ENCODE measurements around the gene WDR76. TPM values are rescaled to one million over a fixed set of nuclear protein-coding genes. Genes with fewer than 3 reads are reported as not detected.
A peak's percentile ranks its signal among the peaks of the same experiment; 100 is the strongest.

WDR76 gene
- 1 to 10 TPM; 1.7 to 3.7 TPM for total RNA-seq

- peak; percentile 85 for DNase-seq (ENCODE audit: low spot score)
- TF ChIP-seq CTCF (IDR thresholded peaks at IDR 0.05): no peak
- Histone ChIP-seq H3K9me3 (no peaks in the 10 kb centered on the region), H3K36me3 (no peaks in the 10 kb centered on the region), H3K4me1 (peaks cover 0 to 44% of the 10 kb centered on the region in 2 donors), H3K27me3 (no peaks in the 10 kb centered on the region), H3K27ac (peak within 1 kb of the TSS; percentile 55 to 74), H3K4me3 (peak within 1 kb of the TSS; percentile 45 to 61)
Observed at GRCh38 chr15:43826508-43827341, at the start of gene WDR76. TSS of gene WDR76 (plus strand) at chr15:43827002. CDS start at chr15:43827033, 31 bp downstream.

- TF ChIP-seq CTCF (IDR thresholded peaks at IDR 0.05): peak; percentile 67 to 88
- peak overlapping the region; percentile 93 to 94 for H3K27ac ChIP-seq
- peak overlapping the region; percentile 52 to 70 for H3K4me3 ChIP-seq
- peaks cover 18% of the 10 kb centered on the region for H3K36me3 ChIP-seq
- no peaks in the 10 kb centered on the region for H3K9me3 ChIP-seq
- peak; percentile 83 for DNase-seq (ENCODE audit: low spot score)
- peaks cover 0 to 21% of the 10 kb centered on the region in 2 donors for H3K4me1 ChIP-seq
- no peaks in the 10 kb centered on the region for H3K27me3 ChIP-seq
Observed at GRCh38 chr15:43777267-43777914, 49.4 kb upstream of the WDR76 start.

GRCh38 chr15:43779016-43779415 lies 47.8 kb upstream of the WDR76 start:
- Histone ChIP-seq H3K27me3 (no peaks in the 10 kb centered on the region), H3K9me3 (no peaks in the 10 kb centered on the region), H3K27ac (no peak overlapping the region), H3K4me3 (no peak overlapping the region), H3K4me1 (peaks cover 0 to 21% of the 10 kb centered on the region in 2 donors), H3K36me3 (peaks cover 2% of the 10 kb centered on the region)
- no peak for DNase-seq (ENCODE audit: low spot score)
- TF ChIP-seq CTCF (IDR thresholded peaks at IDR 0.05): no peak

GRCh38 chr15:43789409-43789808 lies 37.4 kb upstream of the WDR76 start:
- no peak overlapping the region for H3K4me3 ChIP-seq
- H3K9me3 ChIP-seq: no peaks in the 10 kb centered on the region
- H3K36me3 ChIP-seq: peaks cover 16% of the 10 kb centered on the region
- DNase-seq (ENCODE audit: low spot score): no peak
- TF ChIP-seq CTCF (IDR thresholded peaks at IDR 0.05): no peak
- H3K27ac ChIP-seq: no peak overlapping the region
- H3K4me1 ChIP-seq: peaks cover 0 to 19% of the 10 kb centered on the region in 2 donors
- H3K27me3 ChIP-seq: no peaks in the 10 kb centered on the region

GRCh38 chr15:43791993-43792760 lies 34.6 kb upstream of the WDR76 start, which contains the start of gene SERF2:
TSS of gene SERF2 (plus strand) at chr15:43792320. CDS start at chr15:43792377, 57 bp downstream.
- TF ChIP-seq CTCF (IDR thresholded peaks at IDR 0.05): no peak
- Histone ChIP-seq H3K4me1 (peaks cover 0 to 44% of the 10 kb centered on the region in 2 donors), H3K27me3 (no peaks in the 10 kb centered on the region), H3K9me3 (no peaks in the 10 kb centered on the region), H3K4me3 (peak within 1 kb of the TSS; percentile 94 to 96), H3K36me3 (peaks cover 43% of the 10 kb centered on the region), H3K27ac (peak within 1 kb of the TSS; percentile 99)
- DNase-seq (ENCODE audit: low spot score): peak; percentile 100
